Activated CD4-positive, CD25-positive, alpha-beta regulatory T cell treated with anti-CD3 and anti-CD28 coated beads, Interleukin-2, amount 50 U/mL, for 16 hours (primary cell): ENCODE results near the gene CHST3.
"Not testable (repeated sequence)": the region's sequence is repeated elsewhere in the genome, so short reads cannot be mapped to it uniquely, and the experiment has no call there.

Experiments
- DNase-seq: peaks from one replicate; pipeline ENCODE4 v3.0.0-alpha.2; 2020; ENCODE audit warnings: low read depth, low spot score

CHST3 gene

GRCh38 chr10:71964098-71964742 lies at the start of gene CHST3:
Gene CHST3 (plus strand): TSS chr10:71964395. CDS start chr10:72005843, 41,448 bp downstream.
- no peak for DNase-seq

GRCh38 chr10:71916827-71917226 lies 47.4 kb upstream of the CHST3 start:
- DNase-seq, result no peak

DNA sequence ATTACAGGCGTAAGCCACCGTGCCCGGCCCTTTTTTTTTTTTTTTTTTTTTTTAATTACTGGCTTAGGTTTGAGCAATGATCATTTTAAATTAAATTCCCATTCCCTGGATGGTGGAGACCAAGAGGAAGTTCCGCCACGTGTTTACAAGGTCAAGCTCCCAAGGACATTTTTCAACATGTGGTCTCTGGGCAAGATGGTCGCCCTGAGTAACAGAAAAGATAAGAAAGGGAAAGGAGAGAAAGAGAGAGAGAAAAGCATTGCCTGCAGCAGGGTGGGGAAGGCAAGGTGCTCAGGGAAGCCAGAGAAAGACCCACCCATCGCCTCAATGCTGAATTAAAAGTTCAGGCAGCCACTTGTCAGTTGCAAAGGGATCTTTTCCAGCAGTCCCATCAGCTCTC lies 45.2 kb upstream of the CHST3 start:
- no peak for DNase-seq

DNA sequence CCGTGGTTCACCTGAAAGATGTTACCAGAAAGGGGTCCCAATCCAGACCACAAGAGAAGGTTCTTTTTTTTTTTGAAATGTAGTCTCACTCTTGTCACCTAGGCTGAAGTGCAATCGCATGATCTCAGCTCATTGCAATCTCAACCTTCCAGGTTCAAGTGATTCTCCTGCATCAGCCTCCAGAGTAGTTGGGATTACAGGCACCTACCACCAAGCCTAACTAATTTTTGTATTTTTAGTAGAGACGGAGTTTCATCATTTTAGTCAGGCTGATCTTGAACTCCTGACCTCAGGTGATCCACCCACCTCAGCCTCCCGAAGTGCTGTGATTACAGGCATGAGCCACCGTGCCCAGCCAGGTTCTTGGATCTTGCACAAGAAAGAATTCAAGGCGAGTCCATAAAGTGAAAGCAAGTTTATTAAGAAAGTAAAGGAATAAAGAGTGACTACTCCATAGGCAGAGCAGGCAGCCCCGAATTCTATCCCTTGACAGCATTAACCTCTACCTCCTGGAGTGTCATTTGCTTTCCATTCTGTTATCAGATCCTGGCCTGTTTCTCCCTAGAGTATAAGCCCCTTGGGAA lies 44.1 kb upstream of the CHST3 start:
- DNase-seq, result not testable (repeated sequence)

- no peak for DNase-seq
Observed at GRCh38 chr10:71920540-71921323, 43.5 kb upstream of the CHST3 start.

GRCh38 chr10:71921324-71922027 lies 42.7 kb upstream of the CHST3 start:
- DNase-seq, result no peak

DNA sequence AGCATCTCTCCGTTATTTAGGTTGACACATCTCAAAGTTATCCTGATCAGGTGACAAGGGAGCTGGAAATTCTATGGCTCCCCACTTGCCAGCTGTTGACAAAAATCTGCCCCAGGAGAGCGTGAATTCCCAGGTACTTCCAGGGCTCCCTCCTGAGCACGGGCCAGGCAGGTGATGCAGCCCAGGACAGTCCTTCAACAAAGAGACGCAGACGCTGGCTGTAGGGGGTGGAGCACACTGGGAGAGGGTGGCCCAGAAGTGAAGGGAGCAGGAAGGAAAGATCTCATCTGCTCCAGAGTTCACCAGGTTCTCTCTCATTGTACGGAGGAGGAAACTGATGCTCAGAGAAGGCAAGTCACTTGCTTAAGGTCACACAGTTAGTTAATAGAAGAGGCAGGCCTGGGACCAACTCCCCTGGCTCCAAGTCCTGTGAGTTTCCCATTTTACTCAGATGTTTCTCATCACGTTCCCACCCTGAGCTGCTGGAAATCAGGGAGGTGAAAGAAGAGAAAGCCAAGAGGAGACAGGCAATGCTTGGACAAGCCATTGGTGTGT lies 41.0 kb upstream of the CHST3 start:
- no peak for DNase-seq

DNA sequence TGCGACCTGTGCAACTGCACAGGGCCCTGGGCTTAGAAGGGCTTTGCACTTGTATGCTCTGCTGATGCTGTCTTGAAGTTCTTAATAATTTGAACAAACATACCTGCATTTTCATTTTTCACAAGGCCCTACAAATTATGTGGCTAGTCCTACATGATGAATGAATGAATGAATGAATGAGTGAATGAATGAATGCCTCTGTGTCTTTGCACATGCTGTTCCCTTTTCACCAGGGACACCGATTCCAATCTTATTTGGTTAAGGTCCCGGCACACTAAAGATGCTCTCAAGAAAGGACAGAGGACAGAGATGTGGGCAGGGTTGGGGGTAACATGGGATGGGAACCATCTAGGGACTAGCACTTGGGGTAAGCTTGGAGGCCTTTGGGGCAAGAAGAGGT lies 39.4 kb upstream of the CHST3 start:
- no peak for DNase-seq

DNA sequence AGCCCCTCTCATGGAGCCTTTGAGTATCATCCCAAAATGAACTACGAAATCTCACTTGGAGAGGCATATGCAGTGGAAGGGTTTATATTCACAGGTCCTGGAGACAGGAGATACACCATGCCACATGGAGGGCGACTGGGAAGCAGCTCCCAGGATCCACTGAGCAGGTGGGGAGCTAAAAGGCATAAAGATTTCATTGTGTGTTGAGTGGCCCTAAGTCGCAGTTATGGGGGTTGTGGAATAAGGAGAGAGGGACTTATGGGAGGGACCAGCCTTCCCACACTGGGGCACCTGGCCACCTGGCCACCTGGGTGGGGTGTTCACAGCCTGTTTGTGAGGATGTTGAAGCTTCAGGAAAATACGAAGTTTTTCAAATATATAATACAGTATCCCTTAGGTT lies 37.0 kb upstream of the CHST3 start:
- DNase-seq, result no peak

DNA sequence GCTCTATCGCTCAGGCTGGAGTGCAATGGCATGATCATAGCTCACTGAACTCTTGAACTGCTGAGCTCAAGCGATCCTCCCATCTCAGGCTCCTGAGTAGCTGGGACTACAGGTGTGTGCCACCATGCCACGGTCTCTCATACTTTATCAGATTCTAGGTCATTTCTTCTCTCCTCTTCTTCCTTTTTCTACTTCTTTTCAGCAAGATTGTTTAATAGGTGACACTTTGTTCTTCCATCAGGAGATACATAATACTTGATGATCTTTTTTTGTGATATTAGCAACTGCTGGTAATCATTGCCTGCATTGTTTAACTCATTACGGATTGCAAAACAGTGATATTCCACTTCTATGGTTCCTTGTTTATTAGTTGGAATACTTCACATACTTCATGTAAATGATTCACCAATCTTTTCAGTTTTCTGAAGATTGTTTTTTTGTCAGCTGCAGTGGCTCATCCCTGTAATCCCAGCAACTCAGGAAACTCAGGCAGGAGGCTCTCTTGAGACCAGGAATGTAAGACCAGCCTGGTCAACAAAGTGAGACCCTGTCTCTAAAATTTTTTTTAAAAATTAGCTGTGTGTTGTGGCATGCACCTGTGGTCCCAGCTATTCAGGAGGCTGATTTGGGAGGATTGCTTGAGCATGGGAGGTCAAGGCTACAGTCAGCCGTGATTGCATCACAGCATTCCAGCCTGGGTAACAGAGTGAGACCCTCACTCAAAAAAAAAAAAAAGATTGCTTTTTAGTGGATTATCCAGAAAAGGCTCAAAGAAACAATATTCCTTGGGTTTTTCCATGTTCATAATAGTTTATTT lies 36.2 kb upstream of the CHST3 start:
- DNase-seq, result no peak

- DNase-seq, result no peak
Observed at GRCh38 chr10:71931295-71931694, 32.9 kb upstream of the CHST3 start.

DNA sequence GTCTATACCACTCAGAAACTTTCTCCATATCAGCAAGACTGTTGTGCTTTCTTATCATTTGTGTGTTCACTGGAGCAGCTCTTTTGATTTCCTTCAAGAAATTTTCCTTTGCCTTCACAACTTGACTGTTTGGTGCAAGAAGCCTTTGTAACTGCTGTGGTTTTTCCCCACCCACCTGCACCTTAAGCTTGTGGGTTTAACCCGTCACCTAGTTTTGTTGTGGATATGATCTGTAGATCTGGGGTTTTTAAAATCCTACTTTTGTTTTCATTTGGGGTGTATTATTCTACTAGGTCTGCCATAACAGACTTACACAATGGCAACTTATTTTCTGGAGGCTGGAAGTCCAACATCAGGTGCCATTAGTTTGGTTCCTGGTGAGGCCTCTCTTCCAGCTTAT lies 30.5 kb upstream of the CHST3 start:
- DNase-seq, result peak; percentile 15

GRCh38 chr10:71938211-71938610 lies 26.0 kb upstream of the CHST3 start:
- no peak for DNase-seq

- no peak for DNase-seq
Observed at GRCh38 chr10:71939304-71939703, 24.9 kb upstream of the CHST3 start.

DNA sequence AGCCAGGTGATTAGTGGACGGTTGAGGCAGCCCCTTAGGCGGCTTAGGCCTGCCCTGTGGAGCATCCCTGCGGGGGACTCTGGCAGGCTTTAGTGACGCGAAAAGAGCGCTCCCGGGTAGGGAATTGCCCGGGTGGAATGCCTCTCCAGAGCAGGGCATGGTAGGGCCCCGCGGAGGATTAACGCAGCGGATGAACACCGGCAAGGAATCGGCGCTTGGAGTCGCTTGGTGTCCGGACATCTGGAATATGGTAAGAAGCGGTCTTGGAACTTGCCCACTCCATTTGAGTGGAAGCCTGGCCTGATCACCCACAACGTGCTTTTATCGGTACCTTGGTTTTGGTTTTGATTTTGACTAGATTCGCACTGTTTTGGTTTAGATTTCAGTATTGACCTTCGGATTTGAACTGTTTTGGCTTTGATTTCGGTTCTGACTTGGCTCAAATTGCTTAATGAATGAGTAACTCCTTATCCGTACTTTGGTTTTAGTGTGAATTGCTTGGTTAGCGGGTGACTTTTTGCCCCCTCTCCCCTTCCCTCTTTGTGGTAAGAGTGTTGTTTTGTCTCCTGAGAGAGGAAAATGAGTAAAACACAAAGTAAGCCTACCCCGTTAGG lies 24.2 kb upstream of the CHST3 start:
- no peak for DNase-seq

DNA sequence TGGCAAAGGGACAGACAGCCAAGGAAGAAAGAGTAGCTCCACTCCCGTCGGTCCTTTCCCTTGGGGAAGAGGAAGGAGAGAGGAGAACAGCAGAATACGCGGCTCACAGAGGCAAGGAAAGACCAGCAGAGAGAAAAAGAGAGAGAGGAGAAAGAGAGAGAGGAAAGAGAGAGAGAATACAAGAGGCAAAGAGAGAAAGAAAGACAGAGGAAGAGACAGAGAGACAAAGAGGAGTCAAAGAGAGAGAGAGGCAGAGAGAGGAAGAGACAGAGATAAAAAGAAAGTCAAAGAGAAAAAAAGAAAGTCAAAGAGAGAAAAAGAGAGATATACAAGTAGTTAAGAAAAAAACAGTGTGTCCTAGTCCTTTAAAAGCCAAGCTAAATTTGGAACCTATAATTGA lies 23.4 kb upstream of the CHST3 start:
- DNase-seq, result no peak

GRCh38 chr10:71941318-71941717 lies 22.9 kb upstream of the CHST3 start:
- DNase-seq, result no peak

DNA sequence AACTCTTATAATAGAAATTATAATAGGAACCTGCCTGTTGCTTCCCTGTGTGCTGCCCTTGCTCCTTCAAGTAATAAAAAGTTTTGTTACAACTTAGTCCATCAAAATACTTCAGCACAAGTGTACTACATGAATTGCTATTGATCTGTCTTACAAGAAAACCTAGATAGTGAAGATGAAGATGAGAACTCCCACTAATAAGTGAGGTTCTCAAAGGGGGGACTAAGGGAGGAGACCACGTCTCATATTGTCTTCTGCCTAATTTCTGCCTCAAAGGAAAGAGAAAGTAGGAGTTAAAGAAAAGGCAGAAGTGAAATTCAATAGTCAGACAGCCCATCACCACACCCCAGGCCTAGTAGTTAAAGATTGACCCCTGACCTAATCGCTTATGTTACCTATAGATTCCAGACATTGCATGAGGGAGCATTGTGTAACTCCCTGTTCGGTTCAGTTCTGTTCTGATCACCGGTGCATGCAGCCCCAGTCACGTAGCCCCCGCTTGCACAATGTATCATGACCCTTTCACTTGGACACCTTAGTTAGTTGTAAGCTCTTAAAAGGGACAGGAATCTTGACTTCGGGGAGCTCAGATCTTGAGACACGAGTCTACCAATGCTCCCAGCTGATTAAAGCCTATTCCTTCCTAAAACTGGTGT lies 18.2 kb upstream of the CHST3 start:
- no peak for DNase-seq

DNA sequence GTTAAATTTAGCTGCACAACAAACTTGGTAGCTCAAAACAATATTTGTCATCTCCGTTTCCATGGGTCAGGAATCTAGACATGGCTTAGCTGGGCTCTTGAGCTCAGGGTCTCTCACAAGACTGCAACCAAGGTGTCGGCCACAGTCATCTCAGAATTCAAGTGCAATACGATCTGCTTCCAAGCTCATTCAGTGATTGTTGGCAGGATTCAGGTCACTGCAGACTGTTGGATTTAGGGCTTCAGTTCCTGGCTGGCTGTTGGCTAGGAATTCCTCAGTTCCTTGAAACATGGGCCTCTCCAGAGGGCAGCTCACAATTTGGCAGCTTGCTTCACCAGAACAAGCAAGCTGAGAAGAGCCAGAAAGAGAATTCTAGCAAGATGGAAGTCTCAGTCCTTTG lies 17.5 kb upstream of the CHST3 start:
- DNase-seq, result no peak

GRCh38 chr10:71948496-71949067 lies 15.6 kb upstream of the CHST3 start:
- no peak for DNase-seq
